SW480 (cell line): Measurements from ENCODE around the gene SARNP.
A peak's percentile ranks its signal among the peaks of the same experiment; 100 is the strongest.
"Not testable (repeated sequence)": the region's sequence is repeated elsewhere in the genome, so short reads cannot be mapped to it uniquely, and the experiment has no call there.

Experiments used
- DNase-seq: peaks from one replicate; pipeline ENCODE4 v3.0.0-alpha.2; 2016; ENCODE audit warnings: low spot score

The SARNP gene

DNA sequence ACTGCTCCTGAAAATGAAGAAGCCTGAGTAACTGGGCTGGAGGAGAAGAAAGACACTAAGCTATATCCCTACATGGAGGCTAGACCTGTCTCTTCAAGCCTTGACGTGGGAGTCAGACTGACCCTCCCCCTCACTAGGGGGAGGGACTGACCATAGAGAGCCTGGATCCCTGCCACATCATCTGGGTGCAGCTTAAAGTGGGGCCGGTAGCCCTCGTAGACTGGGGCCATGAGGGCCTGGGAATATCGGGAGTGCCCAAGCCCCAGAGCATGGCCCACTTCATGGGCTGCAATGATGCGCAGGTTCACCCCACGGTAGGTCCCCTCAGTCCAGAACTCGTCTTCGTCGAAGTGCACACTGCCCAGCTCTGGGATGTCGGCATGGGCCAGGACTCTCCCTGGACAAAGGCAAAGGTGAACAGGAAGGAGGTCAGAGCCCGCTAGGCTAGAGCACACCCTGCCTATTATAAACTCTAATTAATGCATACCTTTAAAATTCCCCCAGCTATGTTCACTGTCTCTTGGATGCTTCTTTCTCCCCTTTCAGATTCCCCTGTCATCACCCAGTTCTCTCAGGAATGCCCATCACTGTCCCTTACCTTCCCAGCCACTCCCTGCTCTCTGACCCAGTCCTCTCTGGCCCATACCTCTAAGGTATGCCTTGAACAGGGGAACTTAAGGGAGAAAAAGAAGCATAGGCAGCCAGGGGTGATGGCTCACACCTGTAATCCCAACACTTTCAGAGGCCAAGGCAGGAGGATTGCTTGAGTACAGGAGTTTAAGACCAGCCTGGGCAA lies 22.0 kb upstream of the SARNP start:
- DNase-seq: no peak

- no peak for DNase-seq
Observed at GRCh38 chr12:55838361-55838760, 20.8 kb upstream of the SARNP start.

DNA sequence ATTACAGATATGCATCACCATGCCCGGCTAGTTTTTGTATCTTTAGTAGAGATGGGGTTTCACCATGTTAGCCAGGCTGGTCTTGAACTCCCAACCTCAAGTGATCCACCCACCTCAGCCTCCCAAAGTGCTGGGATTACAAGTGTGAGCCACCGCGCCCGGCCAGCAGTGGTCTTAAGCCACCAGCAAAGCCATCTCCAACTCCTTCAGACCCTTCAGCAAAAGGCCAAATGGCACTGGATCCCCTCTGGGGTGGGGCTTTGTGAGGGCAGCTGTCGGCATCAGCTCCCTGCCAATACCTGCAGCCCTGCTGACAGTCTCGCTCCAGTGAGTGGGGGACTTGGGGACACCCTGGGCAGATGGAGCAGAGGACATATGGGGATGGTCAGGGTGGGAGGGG lies 16.9 kb upstream of the SARNP start:
- DNase-seq: not testable (repeated sequence)

- no peak for DNase-seq
Observed at GRCh38 chr12:55833056-55833455, 15.5 kb upstream of the SARNP start.

GRCh38 chr12:55831447-55831815 lies 13.9 kb upstream of the SARNP start:
- DNase-seq: no peak

GRCh38 chr12:55830601-55831446 lies 13.3 kb upstream of the SARNP start:
- DNase-seq: peak; percentile 64

DNA sequence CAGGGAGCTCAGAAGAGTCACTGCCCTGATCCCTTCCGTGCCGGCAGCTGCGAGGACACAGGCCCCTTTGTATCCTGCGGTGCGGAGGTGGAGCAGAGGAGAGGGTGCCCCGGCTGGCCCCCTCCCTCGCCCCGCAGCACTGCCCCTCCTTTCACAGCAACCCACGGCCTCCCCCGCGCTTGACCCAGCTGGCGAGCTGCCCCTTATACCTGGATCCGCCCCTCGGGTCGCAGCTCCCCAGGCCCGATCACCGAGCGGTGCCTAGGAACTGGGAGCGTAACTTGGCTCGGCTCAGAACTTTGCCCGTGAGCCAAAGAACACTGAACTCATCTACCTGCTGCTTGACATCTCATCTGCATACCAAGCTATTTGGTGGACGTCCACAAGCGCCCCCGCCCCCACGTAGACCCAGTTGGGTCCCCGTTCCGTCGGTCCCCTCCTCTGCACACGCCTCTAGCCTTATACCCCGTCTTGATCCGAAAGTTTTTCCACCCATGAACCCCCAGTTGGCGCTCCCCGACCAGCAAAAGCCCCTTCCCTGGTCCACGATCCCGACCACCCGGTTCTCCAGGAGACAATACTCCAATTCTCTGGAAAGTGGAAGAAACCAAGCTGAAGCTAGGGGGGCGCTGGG lies 12.6 kb upstream of the SARNP start:
- peak; percentile 70 for DNase-seq

- DNase-seq: no peak
Observed at GRCh38 chr12:55828357-55828756, 10.8 kb upstream of the SARNP start.

GRCh38 chr12:55827806-55828205 lies 10.3 kb upstream of the SARNP start:
- DNase-seq: no peak

DNA sequence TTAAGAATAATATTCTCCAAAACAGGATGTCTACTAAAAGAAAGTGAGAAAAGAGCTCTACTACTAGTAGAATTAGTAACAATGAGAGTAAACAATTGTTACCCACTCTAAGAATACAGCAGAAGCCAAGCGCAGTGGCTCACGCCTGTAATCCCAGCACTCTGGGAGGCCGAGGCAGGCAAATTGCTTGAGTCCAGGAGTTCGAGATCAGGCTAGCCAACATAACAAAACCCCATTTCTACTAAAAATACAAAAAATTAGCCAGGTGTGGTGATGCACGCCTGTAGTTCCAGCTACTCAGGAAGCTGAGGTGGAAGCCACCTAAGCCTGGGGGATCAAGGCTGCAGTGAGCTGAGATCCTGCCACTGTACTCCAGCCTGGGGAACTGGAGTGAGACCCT lies 7.2 kb upstream of the SARNP start:
- DNase-seq: no peak

DNA sequence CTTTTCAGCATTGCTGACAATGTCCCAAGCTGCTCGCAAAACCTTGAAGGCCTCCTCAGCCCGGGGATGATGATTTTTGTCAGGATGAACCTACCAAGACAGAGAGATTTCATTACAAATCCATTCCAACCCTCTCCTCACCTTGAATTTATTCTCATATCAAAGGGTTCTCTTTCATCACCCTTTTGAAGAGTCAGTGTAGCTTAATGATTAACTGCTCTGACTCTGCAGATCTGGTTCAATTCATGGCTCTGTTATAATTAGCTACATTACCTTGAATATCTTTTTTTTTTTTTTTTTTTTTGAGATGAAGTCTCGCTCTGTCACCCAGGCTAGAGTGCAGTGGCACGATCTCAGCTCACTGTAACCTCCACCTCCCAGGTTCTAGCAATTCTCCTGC lies 5.9 kb upstream of the SARNP start:
- DNase-seq: peak; percentile 36

DNA sequence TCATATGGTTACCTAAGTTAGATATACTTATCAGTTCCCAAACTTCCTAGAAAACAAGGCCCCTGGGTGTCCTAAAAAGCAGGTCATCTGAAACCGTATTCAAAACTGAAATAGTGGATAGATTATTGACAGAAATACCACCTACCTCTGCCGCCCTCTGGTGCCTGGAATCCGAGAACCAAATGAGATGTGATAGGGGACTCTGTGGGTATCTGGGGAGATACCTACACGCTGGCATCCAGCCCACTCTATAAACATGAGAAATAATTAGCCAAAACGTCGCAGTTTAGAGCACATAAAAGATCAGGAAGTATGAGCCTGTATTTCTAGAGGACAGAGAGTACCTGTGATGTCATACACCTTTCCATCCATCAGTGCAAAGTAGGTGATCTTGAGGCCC lies 4.7 kb upstream of the SARNP start:
- DNase-seq: peak; percentile 22

DNA sequence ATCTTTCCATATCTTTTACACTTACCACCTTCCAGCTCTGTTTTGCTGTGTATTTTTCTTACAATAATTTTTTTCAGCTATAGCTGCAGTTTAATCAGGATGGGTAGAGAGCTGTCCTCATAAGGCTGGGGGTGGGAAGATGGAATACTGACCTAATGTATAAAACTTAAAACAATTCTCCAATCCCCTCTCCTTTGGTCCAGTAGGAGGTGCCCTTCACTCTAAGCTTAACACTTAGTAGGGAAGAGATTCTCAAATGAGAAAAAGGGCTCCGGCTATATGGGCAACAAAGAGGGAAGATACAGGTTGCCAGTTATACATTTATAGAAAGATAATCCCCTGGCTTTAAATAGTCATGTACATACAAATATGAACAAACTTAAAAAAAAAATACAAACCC lies 3.2 kb upstream of the SARNP start:
- DNase-seq: no peak

DNA sequence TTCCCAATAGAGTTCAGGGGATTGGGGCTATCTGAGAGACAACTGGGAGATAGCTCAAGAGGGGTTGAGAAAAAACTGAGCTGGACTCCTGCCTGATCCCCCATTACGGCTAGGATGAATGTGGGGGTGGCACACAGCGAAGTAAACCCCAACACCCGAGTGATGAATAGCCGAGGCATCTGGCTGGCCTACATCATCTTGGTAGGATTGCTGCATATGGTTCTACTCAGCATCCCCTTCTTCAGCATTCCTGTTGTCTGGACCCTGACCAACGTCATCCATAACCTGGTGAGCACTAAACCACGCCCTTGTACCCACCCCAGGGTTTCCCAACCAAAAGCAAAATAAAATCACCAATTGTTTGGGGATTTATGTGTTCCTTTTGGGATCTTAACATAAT lies 1.4 kb upstream of the SARNP start:
- no peak for DNase-seq

- no peak for DNase-seq
Observed at GRCh38 chr12:55818140-55818728, 710 bp upstream of the SARNP start.

GRCh38 chr12:55816881-55817344 lies 611 bp downstream of the SARNP start:
- no peak for DNase-seq

GRCh38 chr12:55815473-55815872 lies 2.1 kb downstream of the SARNP start:
- no peak for DNase-seq

- no peak for DNase-seq
Observed at GRCh38 chr12:55814257-55814656, 3.3 kb downstream of the SARNP start.

DNA sequence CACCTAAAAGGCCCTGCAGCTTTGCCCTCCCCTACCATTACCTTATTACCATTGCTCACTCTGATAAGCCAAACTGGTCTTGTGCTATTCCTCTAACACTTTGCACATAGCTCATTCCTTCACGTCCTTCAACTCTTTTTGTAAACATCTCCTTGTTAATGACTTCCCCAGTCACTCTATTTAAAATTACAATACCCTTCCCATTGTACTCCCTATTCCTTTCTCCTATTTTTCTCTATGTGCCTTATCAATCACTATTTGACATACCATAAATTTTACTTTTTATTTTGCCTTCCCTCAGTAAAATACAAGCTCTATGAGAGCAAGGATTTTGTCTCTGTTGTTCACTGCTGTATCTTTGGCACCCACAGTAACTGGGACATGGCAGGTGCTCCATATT lies 5.4 kb downstream of the SARNP start:
- DNase-seq: no peak

GRCh38 chr12:55809274-55809673 lies 8.2 kb downstream of the SARNP start:
- DNase-seq: no peak

DNA sequence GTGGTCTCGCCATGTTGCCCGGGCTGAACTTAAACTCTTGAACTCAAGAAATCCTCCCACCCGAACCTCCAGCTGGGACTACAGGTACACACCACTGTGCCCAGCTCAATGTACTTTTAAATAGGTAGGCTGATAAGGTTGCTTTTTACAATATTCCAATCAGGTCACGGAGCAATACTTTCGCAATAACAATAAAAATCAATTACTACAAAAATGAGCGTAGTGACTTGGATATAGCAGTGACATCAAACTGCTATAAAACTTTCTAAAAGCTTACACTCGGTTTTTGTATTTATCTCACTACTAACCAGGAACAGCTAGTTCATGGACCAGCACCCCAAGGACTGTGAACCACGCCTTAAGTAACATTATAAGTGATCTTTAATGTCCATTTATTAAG lies 10.5 kb downstream of the SARNP start:
- no peak for DNase-seq

DNA sequence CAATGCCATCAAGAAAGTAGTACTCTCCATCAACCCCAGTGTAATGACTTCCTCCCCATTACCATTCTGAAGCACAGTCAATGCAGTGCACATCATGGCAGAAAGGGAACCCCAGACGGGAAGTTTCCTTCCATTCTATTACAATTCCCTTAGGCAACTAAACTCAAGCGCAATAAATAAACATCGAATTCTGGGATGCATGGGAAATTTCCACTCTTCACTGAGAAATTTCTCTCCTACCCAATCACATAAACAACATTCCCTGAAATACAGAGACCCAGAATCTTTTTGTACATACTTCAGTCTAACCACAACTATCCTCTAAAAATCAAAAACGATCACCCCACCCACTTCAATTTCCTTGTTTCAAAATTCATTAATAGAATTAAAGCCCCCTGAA lies 20.0 kb downstream of the SARNP start:
- DNase-seq: no peak

DNA sequence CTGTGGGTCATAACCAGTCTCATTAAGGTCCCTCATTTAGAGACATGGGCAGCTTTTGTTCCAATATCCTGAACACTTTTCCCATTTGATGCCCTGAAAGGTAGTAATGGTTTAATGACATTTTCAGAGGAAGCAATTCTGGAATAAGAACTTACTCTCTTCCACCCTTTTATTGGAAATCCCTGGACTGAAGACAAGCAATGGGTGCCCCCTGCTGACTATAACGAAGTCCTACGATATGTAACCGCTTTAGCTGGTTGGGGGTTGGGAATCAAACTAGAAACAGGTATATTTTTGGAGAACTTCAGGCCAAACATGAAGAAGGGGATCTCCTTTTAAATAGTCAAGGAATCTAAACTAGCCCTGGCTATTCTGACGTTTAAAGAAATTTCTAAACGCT lies 20.5 kb downstream of the SARNP start:
- DNase-seq: peak; percentile 26
